ENCODE results near the gene MOV10.
"Not testable (repeated sequence)": the region's sequence is repeated elsewhere in the genome, so short reads cannot be mapped to it uniquely, and the experiment has no call there.

The MOV10 gene

GRCh38 chr1:112729011-112729410 is 54.6 kb downstream of the MOV10 start:
- not testable (repeated sequence) for H3K4me1 ChIP-seq (ENCODE audit: control insufficient read depth in 2 of 2, insufficient read depth in 1 of 2, low read depth in 1 of 2, low read length in 2 of 2); H2BK120ac ChIP-seq (ENCODE audit: low read depth, low read length); H3K9ac ChIP-seq (ENCODE audit: low read depth, low read length, poor library complexity); H3K4ac ChIP-seq (ENCODE audit: low read length); H3K23ac ChIP-seq (ENCODE audit: low read depth, low read length, poor library complexity); H3K4me2 ChIP-seq (ENCODE audit: insufficient read depth, low read length, poor library complexity, severe bottlenecking); H4K8ac ChIP-seq (ENCODE audit: low read depth, low read length); H2BK5ac ChIP-seq (ENCODE audit: low read length); H3K9me3 ChIP-seq (replicated peaks in 1 of 2; ENCODE audit: control insufficient read depth in 2 of 2, insufficient read depth in 1 of 2, low read depth in 1 of 2, low read length in 2 of 2); H2BK15ac ChIP-seq (ENCODE audit: low read length); H3K79me1 ChIP-seq (ENCODE audit: low read depth, low read length); H3K18ac ChIP-seq (ENCODE audit: low read length); H4K91ac ChIP-seq (ENCODE audit: low read depth, low read length, poor library complexity); H3K27ac ChIP-seq (replicated peaks; ENCODE audit: low read length); H3K4me3 ChIP-seq (ENCODE audit: low read length in 2 of 2); H3K14ac ChIP-seq (ENCODE audit: low read length); H2AK5ac ChIP-seq (ENCODE audit: low read depth, low read length); H3K27me3 ChIP-seq (ENCODE audit: control insufficient read depth in 3 of 3, insufficient read depth in 3 of 3, low read depth in 1 of 3, low read length in 3 of 3); H2BK12ac ChIP-seq (ENCODE audit: low read length); H2AFZ ChIP-seq (ENCODE audit: low read length); DNase-seq (ENCODE audit: low spot score); H3K36me3 ChIP-seq (replicated peaks in 1 of 2; ENCODE audit: control insufficient read depth in 2 of 2, insufficient read depth in 2 of 2, low read length in 2 of 2)
- no CpG with 5 or more reads among the region's 3 CpGs for WGBS, 2 donors (ENCODE audit: extremely low coverage in 2 of 2, insufficient read length in 2 of 2, insufficient replicate concordance in 1 of 2)

DNA sequence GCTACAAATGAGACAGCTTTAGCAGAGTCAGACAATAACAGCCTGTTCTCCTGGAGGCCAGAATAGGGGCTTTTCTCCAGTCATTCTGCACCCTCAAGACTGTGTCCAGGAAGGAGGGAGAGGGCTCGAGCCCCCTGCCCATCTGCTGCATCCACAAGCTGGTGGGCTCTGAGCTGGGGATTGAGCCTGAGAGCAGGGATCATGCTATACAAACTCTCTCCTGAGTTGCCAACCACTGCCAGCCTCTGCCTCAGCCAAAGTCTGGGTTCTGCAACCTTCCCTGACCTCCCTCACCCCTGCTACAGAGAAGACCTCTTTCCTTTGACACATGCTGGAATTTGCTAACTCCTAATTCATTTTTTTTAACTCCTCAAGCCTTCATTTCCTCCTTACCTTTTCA is 55.5 kb downstream of the MOV10 start:
- DNase-seq (ENCODE audit: low spot score): no peak

DNA sequence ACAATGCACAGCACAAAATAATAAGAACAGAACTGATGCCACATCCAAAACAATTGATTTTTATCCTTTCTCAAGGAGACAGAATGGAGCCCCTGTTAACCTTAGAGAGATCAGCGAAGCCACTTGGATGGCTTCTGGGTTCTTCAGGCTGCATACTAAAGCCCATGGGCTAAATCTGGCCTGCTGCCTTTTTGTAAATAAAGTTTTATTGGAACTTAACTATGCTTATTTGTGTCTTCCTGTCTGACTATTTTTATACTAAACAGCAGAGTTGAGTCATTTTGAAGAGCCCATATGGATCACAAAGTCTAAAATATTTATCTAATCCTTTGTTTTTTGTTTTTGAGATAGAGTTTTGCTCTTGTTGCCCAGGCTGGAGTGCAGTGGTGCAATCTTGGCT is 57.0 kb downstream of the MOV10 start:
- Histone ChIP-seq H2AK5ac (ENCODE audit: low read depth, low read length) (no peak overlapping the region), H3K27me3 (ENCODE audit: control insufficient read depth in 3 of 3, insufficient read depth in 3 of 3, low read depth in 1 of 3, low read length in 3 of 3) (peaks cover 0 to 3% (median 0%) of the 10 kb centered on the region in 3 experiments), H2BK120ac (ENCODE audit: low read depth, low read length) (no peak overlapping the region), H3K18ac (ENCODE audit: low read length) (no peak overlapping the region), H4K91ac (ENCODE audit: low read depth, low read length, poor library complexity) (no peak overlapping the region), H2BK12ac (ENCODE audit: low read length) (no peak overlapping the region), H3K4me3 (ENCODE audit: low read length in 2 of 2) (no peak overlapping the region), H4K8ac (ENCODE audit: low read depth, low read length) (no peak overlapping the region), H3K23ac (ENCODE audit: low read depth, low read length, poor library complexity) (no peak overlapping the region), H3K9me3 (replicated peaks in 1 of 2; ENCODE audit: control insufficient read depth in 2 of 2, insufficient read depth in 1 of 2, low read depth in 1 of 2, low read length in 2 of 2) (no peaks in the 10 kb centered on the region), H2AFZ (ENCODE audit: low read length) (no peak overlapping the region), H3K9ac (ENCODE audit: low read depth, low read length, poor library complexity) (no peak overlapping the region), H3K4me1 (ENCODE audit: control insufficient read depth in 2 of 2, insufficient read depth in 1 of 2, low read depth in 1 of 2, low read length in 2 of 2) (peaks cover 0 to 7% of the 10 kb centered on the region in 2 donors), H3K4ac (ENCODE audit: low read length) (no peak overlapping the region), H3K36me3 (replicated peaks in 1 of 2; ENCODE audit: control insufficient read depth in 2 of 2, insufficient read depth in 2 of 2, low read length in 2 of 2) (no peaks in the 10 kb centered on the region), H2BK15ac (ENCODE audit: low read length) (no peak overlapping the region), H3K14ac (ENCODE audit: low read length) (no peak overlapping the region), H2BK5ac (ENCODE audit: low read length) (no peak overlapping the region), H3K4me2 (ENCODE audit: insufficient read depth, low read length, poor library complexity, severe bottlenecking) (no peak overlapping the region), H3K27ac (replicated peaks; ENCODE audit: low read length) (no peak overlapping the region), H3K79me1 (ENCODE audit: low read depth, low read length) (no peaks in the 10 kb centered on the region)
- no CpG with 5 or more reads among the region's 1 CpG for WGBS, 2 donors (ENCODE audit: extremely low coverage in 2 of 2, insufficient read length in 2 of 2, insufficient replicate concordance in 1 of 2)
- no peak for DNase-seq (ENCODE audit: low spot score)

More for the DNA sequence above, 55.5 kb downstream of the MOV10 start:
- no peak overlapping the region for H2BK15ac ChIP-seq (ENCODE audit: low read length)
- H3K9me3 ChIP-seq (replicated peaks in 1 of 2; ENCODE audit: control insufficient read depth in 2 of 2, insufficient read depth in 1 of 2, low read depth in 1 of 2, low read length in 2 of 2): no peaks in the 10 kb centered on the region
- no peak overlapping the region for H3K4me2 ChIP-seq (ENCODE audit: insufficient read depth, low read length, poor library complexity, severe bottlenecking)
- no peak overlapping the region for H3K4ac ChIP-seq (ENCODE audit: low read length)
- H3K27me3 ChIP-seq (ENCODE audit: control insufficient read depth in 3 of 3, insufficient read depth in 3 of 3, low read depth in 1 of 3, low read length in 3 of 3): peaks cover 0 to 3% (median 0%) of the 10 kb centered on the region in 3 experiments
- no peak overlapping the region for H2AK5ac ChIP-seq (ENCODE audit: low read depth, low read length)
- H4K8ac ChIP-seq (ENCODE audit: low read depth, low read length): no peak overlapping the region
- no peak overlapping the region for H2BK5ac ChIP-seq (ENCODE audit: low read length)
- H3K23ac ChIP-seq (ENCODE audit: low read depth, low read length, poor library complexity): no peak overlapping the region
- no peak overlapping the region for H4K91ac ChIP-seq (ENCODE audit: low read depth, low read length, poor library complexity)
- H3K36me3 ChIP-seq (replicated peaks in 1 of 2; ENCODE audit: control insufficient read depth in 2 of 2, insufficient read depth in 2 of 2, low read length in 2 of 2): no peaks in the 10 kb centered on the region
- no peaks in the 10 kb centered on the region for H3K79me1 ChIP-seq (ENCODE audit: low read depth, low read length)
- peaks cover 0 to 7% of the 10 kb centered on the region in 2 donors for H3K4me1 ChIP-seq (ENCODE audit: control insufficient read depth in 2 of 2, insufficient read depth in 1 of 2, low read depth in 1 of 2, low read length in 2 of 2)
- peak overlapping the region; percentile 12 for H3K27ac ChIP-seq (replicated peaks; ENCODE audit: low read length)
- no CpG with 5 or more reads among the region's 1 CpG for WGBS, 2 donors (ENCODE audit: extremely low coverage in 2 of 2, insufficient read length in 2 of 2, insufficient replicate concordance in 1 of 2)
- no peak overlapping the region for H2AFZ ChIP-seq (ENCODE audit: low read length)
- no peak overlapping the region for H3K14ac ChIP-seq (ENCODE audit: low read length)
- H3K18ac ChIP-seq (ENCODE audit: low read length): peak overlapping the region; percentile 39
- H3K4me3 ChIP-seq (ENCODE audit: low read length in 2 of 2): no peak overlapping the region
- no peak overlapping the region for H2BK12ac ChIP-seq (ENCODE audit: low read length)
- no peak overlapping the region for H2BK120ac ChIP-seq (ENCODE audit: low read depth, low read length)
- no peak overlapping the region for H3K9ac ChIP-seq (ENCODE audit: low read depth, low read length, poor library complexity)

DNA sequence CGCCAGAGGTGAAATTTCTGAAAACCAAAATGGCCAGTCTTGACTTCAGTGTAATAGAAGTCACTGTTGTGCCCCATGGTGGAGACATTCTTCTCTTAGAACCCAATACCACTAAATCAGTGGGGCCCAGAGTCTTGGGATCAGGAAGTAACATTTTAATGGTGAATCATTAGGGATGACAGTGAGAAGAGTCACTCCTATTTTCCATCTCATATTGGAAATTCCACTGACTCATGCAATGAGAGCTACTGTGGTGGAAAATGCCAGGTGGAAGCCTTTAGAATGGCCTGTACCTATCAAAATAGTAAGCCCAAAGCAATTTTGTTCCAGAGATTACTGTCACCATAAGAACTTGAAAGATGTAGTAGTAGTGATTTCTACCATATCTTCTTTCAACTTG is 61.3 kb downstream of the MOV10 start:
- no peak overlapping the region for H4K8ac ChIP-seq (ENCODE audit: low read depth, low read length)
- H3K23ac ChIP-seq (ENCODE audit: low read depth, low read length, poor library complexity): no peak overlapping the region
- H3K14ac ChIP-seq (ENCODE audit: low read length): no peak overlapping the region
- no peaks in the 10 kb centered on the region for H3K79me1 ChIP-seq (ENCODE audit: low read depth, low read length)
- no peak overlapping the region for H2BK120ac ChIP-seq (ENCODE audit: low read depth, low read length)
- H3K9me3 ChIP-seq (replicated peaks in 1 of 2; ENCODE audit: control insufficient read depth in 2 of 2, insufficient read depth in 1 of 2, low read depth in 1 of 2, low read length in 2 of 2): no peaks in the 10 kb centered on the region
- H2BK12ac ChIP-seq (ENCODE audit: low read length): no peak overlapping the region
- no peak overlapping the region for H3K9ac ChIP-seq (ENCODE audit: low read depth, low read length, poor library complexity)
- H4K91ac ChIP-seq (ENCODE audit: low read depth, low read length, poor library complexity): no peak overlapping the region
- H3K36me3 ChIP-seq (replicated peaks in 1 of 2; ENCODE audit: control insufficient read depth in 2 of 2, insufficient read depth in 2 of 2, low read length in 2 of 2): no peaks in the 10 kb centered on the region
- H2AFZ ChIP-seq (ENCODE audit: low read length): no peak overlapping the region
- H3K18ac ChIP-seq (ENCODE audit: low read length): no peak overlapping the region
- no CpG with 5 or more reads among the region's 1 CpG for WGBS, 2 donors (ENCODE audit: extremely low coverage in 2 of 2, insufficient read length in 2 of 2, insufficient replicate concordance in 1 of 2)
- no peak overlapping the region for H3K4ac ChIP-seq (ENCODE audit: low read length)
- no peak overlapping the region for H3K27ac ChIP-seq (replicated peaks; ENCODE audit: low read length)
- H2AK5ac ChIP-seq (ENCODE audit: low read depth, low read length): no peak overlapping the region
- no peak overlapping the region for H3K4me2 ChIP-seq (ENCODE audit: insufficient read depth, low read length, poor library complexity, severe bottlenecking)
- H3K4me1 ChIP-seq (ENCODE audit: control insufficient read depth in 2 of 2, insufficient read depth in 1 of 2, low read depth in 1 of 2, low read length in 2 of 2): no peaks in the 10 kb centered on the region
- H3K27me3 ChIP-seq (ENCODE audit: control insufficient read depth in 3 of 3, insufficient read depth in 3 of 3, low read depth in 1 of 3, low read length in 3 of 3): peaks cover 0 to 5% (median 2%) of the 10 kb centered on the region in 3 experiments
- H2BK15ac ChIP-seq (ENCODE audit: low read length): no peak overlapping the region
- no peak overlapping the region for H3K4me3 ChIP-seq (ENCODE audit: low read length in 2 of 2)
- no peak overlapping the region for H2BK5ac ChIP-seq (ENCODE audit: low read length)
- no peak for DNase-seq (ENCODE audit: low spot score)
